ENCODE results near the gene ARHGAP18.

GRCh38 chr6:129671442-129672340, 38.3 kb downstream of the ARHGAP18 start:
- peak; percentile 18; the same call in 1 of the 2 replicates for TF ChIP-seq CTCF (IDR thresholded peaks at IDR 0.05; ENCODE audit: low read length)
- TF ChIP-seq EZH2 (optimal IDR thresholded peaks at IDR 0.05; ENCODE audit: low read depth, low read length): no peak
